GM18909 (cell line): ENCODE results near the gene NPSR1.
"Not testable (repeated sequence)": the region's sequence is repeated elsewhere in the genome, so short reads cannot be mapped to it uniquely, and the experiment has no call there.

Source experiments
- ATAC-seq: cut with Tn5 transposase; IDR thresholded peaks from one replicate; pipeline ENCODE4 v1.9.1; 2021; ENCODE audit warnings: mild to moderate bottlenecking; ENCODE audit not compliant: unreplicated experiment, poor library complexity

The NPSR1 gene

GRCh38 chr7:34858444-34858843 lies 200.4 kb downstream of the NPSR1 start:
- ATAC-seq: not testable (repeated sequence)

GRCh38 chr7:34859281-34859680 lies 201.3 kb downstream of the NPSR1 start:
- not testable (repeated sequence) for ATAC-seq

GRCh38 chr7:34866222-34866621 lies 208.2 kb downstream of the NPSR1 start:
- ATAC-seq: not testable (repeated sequence)

GRCh38 chr7:34867341-34867740 lies 209.3 kb downstream of the NPSR1 start:
- not testable (repeated sequence) for ATAC-seq

GRCh38 chr7:34868602-34869001 lies 210.6 kb downstream of the NPSR1 start:
- not testable (repeated sequence) for ATAC-seq

- ATAC-seq: no peak
These were observed 211.0 kb downstream of the NPSR1 start for GRCh38 chr7:34869057-34869456.

GRCh38 chr7:34870041-34870440 lies 212.0 kb downstream of the NPSR1 start:
- ATAC-seq: not testable (repeated sequence)

- ATAC-seq: not testable (repeated sequence)
These were observed 216.3 kb downstream of the NPSR1 start for GRCh38 chr7:34874329-34874728.

GRCh38 chr7:34875481-34875880 lies 217.5 kb downstream of the NPSR1 start:
- ATAC-seq: no peak

GRCh38 chr7:34878944-34879735 lies 221.1 kb downstream of the NPSR1 start:
- ATAC-seq: not testable (repeated sequence)

GRCh38 chr7:34879871-34880270 lies 221.9 kb downstream of the NPSR1 start:
- ATAC-seq: no peak

- ATAC-seq: not testable (repeated sequence)
These were observed 225.8 kb downstream of the NPSR1 start for GRCh38 chr7:34883855-34884254.

- ATAC-seq: no peak
These were observed 228.8 kb downstream of the NPSR1 start for GRCh38 chr7:34886856-34887255.

- ATAC-seq: no peak
These were observed 231.9 kb downstream of the NPSR1 start for GRCh38 chr7:34889951-34890350.

- no peak for ATAC-seq
These were observed 237.2 kb downstream of the NPSR1 start for GRCh38 chr7:34895202-34895601.
